Body of pancreas (tissue), 4 donors: Measurements from ENCODE around the gene LHFPL3.

ENCODE experiments used
- POLR2A ChIP-seq, 3 donors: fragments of 450-650 bp; IDR thresholded peaks; one replicate each; pipeline ENCODE4 v1.6.1; 2016; ENCODE audit warnings: antibody characterized with exemption in 3 of 3, mild to moderate bottlenecking in 2 of 3
- TF ChIP-seq, protein P1 (sequence below), 7 experiments: fragments of 450-650 bp in 4 of 7; fragments of 200-600 bp in 3 of 7; sonication (generic) in 3 of 7; IDR thresholded peaks; one replicate each; pipeline ENCODE4 v1.5.1; 2016 to 2019; ENCODE audit warnings: antibody characterized with exemption in 7 of 7

GRCh38 chr7:104850374-104850773, 522.0 kb downstream of the LHFPL3 start:
- TF ChIP-seq, protein P1, sequence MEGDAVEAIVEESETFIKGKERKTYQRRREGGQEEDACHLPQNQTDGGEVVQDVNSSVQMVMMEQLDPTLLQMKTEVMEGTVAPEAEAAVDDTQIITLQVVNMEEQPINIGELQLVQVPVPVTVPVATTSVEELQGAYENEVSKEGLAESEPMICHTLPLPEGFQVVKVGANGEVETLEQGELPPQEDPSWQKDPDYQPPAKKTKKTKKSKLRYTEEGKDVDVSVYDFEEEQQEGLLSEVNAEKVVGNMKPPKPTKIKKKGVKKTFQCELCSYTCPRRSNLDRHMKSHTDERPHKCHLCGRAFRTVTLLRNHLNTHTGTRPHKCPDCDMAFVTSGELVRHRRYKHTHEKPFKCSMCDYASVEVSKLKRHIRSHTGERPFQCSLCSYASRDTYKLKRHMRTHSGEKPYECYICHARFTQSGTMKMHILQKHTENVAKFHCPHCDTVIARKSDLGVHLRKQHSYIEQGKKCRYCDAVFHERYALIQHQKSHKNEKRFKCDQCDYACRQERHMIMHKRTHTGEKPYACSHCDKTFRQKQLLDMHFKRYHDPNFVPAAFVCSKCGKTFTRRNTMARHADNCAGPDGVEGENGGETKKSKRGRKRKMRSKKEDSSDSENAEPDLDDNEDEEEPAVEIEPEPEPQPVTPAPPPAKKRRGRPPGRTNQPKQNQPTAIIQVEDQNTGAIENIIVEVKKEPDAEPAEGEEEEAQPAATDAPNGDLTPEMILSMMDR (IDR thresholded peaks at IDR 0.05) = no peak
- no peak for TF ChIP-seq POLR2A (IDR thresholded peaks at IDR 0.05)
